ENCODE measurements around the gene STK10. TPM values are rescaled to one million over a fixed set of nuclear protein-coding genes. Genes with fewer than 3 reads are reported as not detected.

STK10 gene
- total and polyA plus RNA-seq, 2 experiments from 2014 or later: 7.5 to 17.8 TPM

- Histone ChIP-seq H3K36me3 (ENCODE audit: insufficient read depth) (no peaks in the 10 kb centered on the region), H3K4me3 (no peak overlapping the region), H3K27ac (ENCODE audit: low read depth) (no peak overlapping the region), H3K4me1 (ENCODE audit: insufficient read depth) (no peaks in the 10 kb centered on the region), H4K20me1 (replicated peaks; ENCODE audit: insufficient read depth) (no peaks in the 10 kb centered on the region; the same call in none of the 2 replicates), H3K79me2 (replicated peaks; ENCODE audit: insufficient read depth) (peaks cover 16% of the 10 kb centered on the region; the same call in 1 of the 2 replicates), H3K9me2 (ENCODE audit: insufficient read depth) (no peaks in the 10 kb centered on the region), H3K27me3 (ENCODE audit: insufficient read depth) (no peaks in the 10 kb centered on the region), H3K4me2 (no peak overlapping the region), H2AFZ (no peak overlapping the region), H3F3A (replicated peaks; ENCODE audit: low read depth) (peaks cover 3% of the 10 kb centered on the region; the same call in 1 of the 2 replicates)
- H3K36me3 Mint-ChIP-seq (ENCODE audit: low read depth): no peaks in the 10 kb centered on the region; the same call in 2 of the 3 replicates
- no peaks in the 10 kb centered on the region for H3K9me3 Mint-ChIP-seq
- ATAC-seq: no peak
- peaks cover 5% of the 10 kb centered on the region; the same call in 2 of the 3 replicates for H3K4me1 Mint-ChIP-seq
- no peak overlapping the region for H3K4me3 Mint-ChIP-seq
- H3K27ac Mint-ChIP-seq: no peak overlapping the region
- peaks cover 2% of the 10 kb centered on the region for H3K27me3 Mint-ChIP-seq (ENCODE audit: insufficient read depth, low read depth, poor library complexity)
- no peak for DNase-seq (ENCODE audit: low spot score)
- TF ChIP-seq EZH2phosphoT487 (IDR thresholded peaks at IDR 0.05; ENCODE audit: unreplicated experiment): no peak
- TF ChIP-seq ZNF331 (CRISPR knock-in tag; IDR thresholded peaks at IDR 0.05; ENCODE audit: low read depth): no peak
- no peak for TF ChIP-seq NANOG (IDR thresholded peaks at IDR 0.05; ENCODE audit: borderline replicate concordance)
- TF ChIP-seq JUNB (IDR thresholded peaks at IDR 0.05; ENCODE audit: unreplicated experiment): no peak
- TF ChIP-seq CREB1 (CRISPR knock-in tag; IDR thresholded peaks at IDR 0.05; ENCODE audit: low read depth): no peak
- no peak for TF ChIP-seq POLR2AphosphoS5 (IDR thresholded peaks at IDR 0.05; ENCODE audit: low read depth)
Observed at GRCh38 chr5:172164769-172165212, 23.2 kb downstream of the STK10 start.

- H3K4me3 Mint-ChIP-seq: no peak overlapping the region
- H3F3A ChIP-seq (replicated peaks; ENCODE audit: low read depth): peaks cover 3% of the 10 kb centered on the region; the same call in 1 of the 2 replicates
- H3K36me3 Mint-ChIP-seq (ENCODE audit: low read depth): no peaks in the 10 kb centered on the region; the same call in 2 of the 3 replicates
- no peaks in the 10 kb centered on the region for H3K4me1 ChIP-seq (ENCODE audit: insufficient read depth)
- H3K27me3 Mint-ChIP-seq (ENCODE audit: insufficient read depth, low read depth, poor library complexity): no peaks in the 10 kb centered on the region
- no peak overlapping the region for H3K4me3 ChIP-seq
- no peak overlapping the region for H3K27ac Mint-ChIP-seq
- no peak overlapping the region for H3K27ac ChIP-seq (ENCODE audit: low read depth)
- H3K27me3 ChIP-seq (ENCODE audit: insufficient read depth): no peaks in the 10 kb centered on the region
- H3K79me2 ChIP-seq (replicated peaks; ENCODE audit: insufficient read depth): peaks cover 16% of the 10 kb centered on the region; the same call in 1 of the 2 replicates
- no peaks in the 10 kb centered on the region for H3K36me3 ChIP-seq (ENCODE audit: insufficient read depth)
- ATAC-seq (no peak; the same call in 2 of the 3 replicates), DNase-seq (ENCODE audit: low spot score) (no peak)
- H2AFZ ChIP-seq: no peak overlapping the region
- no peaks in the 10 kb centered on the region; the same call in 2 of the 3 replicates for H3K4me1 Mint-ChIP-seq
- H3K4me2 ChIP-seq: no peak overlapping the region
- H3K9me2 ChIP-seq (ENCODE audit: insufficient read depth): no peaks in the 10 kb centered on the region
- no peaks in the 10 kb centered on the region; the same call in 1 of the 2 replicates for H4K20me1 ChIP-seq (replicated peaks; ENCODE audit: insufficient read depth)
- H3K9me3 Mint-ChIP-seq: no peaks in the 10 kb centered on the region; the same call in 2 of the 3 replicates
- TF ChIP-seq ZNF462 (CRISPR knock-in tag; IDR thresholded peaks at IDR 0.05) (no peak), REST (IDR thresholded peaks at IDR 0.05; ENCODE audit: unreplicated experiment) (no peak), CTCF (conservative IDR thresholded peaks at IDR 0.05; ENCODE audit: low read depth in 2 of 2) (no peak), ZNF331 (CRISPR knock-in tag; IDR thresholded peaks at IDR 0.05; ENCODE audit: low read depth) (no peak), EZH2 (IDR thresholded peaks at IDR 0.05; ENCODE audit: low read depth, unreplicated experiment) (no peak), CREB1 (CRISPR knock-in tag; IDR thresholded peaks at IDR 0.05; ENCODE audit: low read depth) (no peak)
Observed at GRCh38 chr5:172163346-172163745, 24.7 kb downstream of the STK10 start.
